ENCODE results near the gene ADGRA1.

DNA sequence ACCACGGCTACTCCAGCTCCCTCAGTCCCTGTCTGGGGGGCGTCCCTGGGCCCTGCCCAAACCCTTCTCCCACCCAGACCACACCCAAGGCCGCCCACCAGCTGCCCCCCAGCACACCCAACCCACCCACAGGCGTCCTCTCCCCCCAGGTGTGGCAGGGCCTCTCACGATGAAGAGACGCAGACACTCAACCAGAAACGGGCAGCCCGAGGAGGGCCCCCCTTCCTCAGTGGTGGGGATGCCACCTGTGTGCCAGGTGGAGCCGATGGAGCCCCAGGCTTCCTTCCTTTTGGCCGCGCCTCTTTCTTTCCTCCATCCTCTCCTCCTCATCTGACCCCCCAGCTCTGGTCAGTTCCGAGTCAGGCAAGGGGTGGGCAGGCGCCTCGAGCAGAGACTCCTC is 28.7 kb downstream of the ADGRA1 start:
- no peak for TF ChIP-seq CTCF (IDR thresholded peaks at IDR 0.05)
- TF ChIP-seq POLR2A (IDR thresholded peaks at IDR 0.05), result no peak
